Measurements from ENCODE around the gene SVIP.

DNA sequence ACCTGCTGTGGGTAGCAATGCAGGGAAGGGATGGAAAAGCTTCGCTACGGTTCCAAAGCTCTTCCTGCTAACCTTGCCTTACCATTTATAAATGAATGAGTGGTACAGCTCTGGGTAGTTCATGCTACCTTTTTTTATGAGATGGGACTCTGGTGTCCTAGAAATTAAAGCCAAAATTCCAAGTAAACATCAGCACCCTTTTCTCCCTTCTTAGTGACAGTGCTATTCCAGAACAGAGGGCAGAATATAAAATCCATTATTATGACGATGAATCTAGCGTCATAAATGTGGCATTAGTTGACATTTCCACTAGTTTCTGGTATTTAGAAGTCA lies 447 bp upstream of the SVIP start:
- TF ChIP-seq, protein P1, sequence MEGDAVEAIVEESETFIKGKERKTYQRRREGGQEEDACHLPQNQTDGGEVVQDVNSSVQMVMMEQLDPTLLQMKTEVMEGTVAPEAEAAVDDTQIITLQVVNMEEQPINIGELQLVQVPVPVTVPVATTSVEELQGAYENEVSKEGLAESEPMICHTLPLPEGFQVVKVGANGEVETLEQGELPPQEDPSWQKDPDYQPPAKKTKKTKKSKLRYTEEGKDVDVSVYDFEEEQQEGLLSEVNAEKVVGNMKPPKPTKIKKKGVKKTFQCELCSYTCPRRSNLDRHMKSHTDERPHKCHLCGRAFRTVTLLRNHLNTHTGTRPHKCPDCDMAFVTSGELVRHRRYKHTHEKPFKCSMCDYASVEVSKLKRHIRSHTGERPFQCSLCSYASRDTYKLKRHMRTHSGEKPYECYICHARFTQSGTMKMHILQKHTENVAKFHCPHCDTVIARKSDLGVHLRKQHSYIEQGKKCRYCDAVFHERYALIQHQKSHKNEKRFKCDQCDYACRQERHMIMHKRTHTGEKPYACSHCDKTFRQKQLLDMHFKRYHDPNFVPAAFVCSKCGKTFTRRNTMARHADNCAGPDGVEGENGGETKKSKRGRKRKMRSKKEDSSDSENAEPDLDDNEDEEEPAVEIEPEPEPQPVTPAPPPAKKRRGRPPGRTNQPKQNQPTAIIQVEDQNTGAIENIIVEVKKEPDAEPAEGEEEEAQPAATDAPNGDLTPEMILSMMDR (IDR thresholded peaks at IDR 0.05): peak in 1 of 4 experiments; percentile 21
- no peak for TF ChIP-seq POLR2AphosphoS5 (IDR thresholded peaks at IDR 0.05)
- no peak for TF ChIP-seq POLR2A (IDR thresholded peaks at IDR 0.05)
